IMR-90 (cell line): Measurements from ENCODE around the gene RHOH.

Source experiments
- CEBPB ChIP-seq: IDR thresholded peaks from 2 replicates; pipeline ENCODE4 v1.6.1; 2012; ENCODE audit warnings: low read depth, low read length, improper control_type of control experiment
- FOS ChIP-seq: fragments of 150-350 bp; IDR thresholded peaks from 2 replicates; pipeline ENCODE4 v1.6.1; 2016; ENCODE audit warnings: low read depth, low read length
- POLR2A ChIP-seq: IDR thresholded peaks from 2 replicates; pipeline ENCODE4 v1.6.1; 2012; ENCODE audit warnings: mild to moderate bottlenecking, low read depth, low read length
- RCOR1 ChIP-seq: IDR thresholded peaks from 2 replicates; pipeline ENCODE4 v1.6.1; 2012; ENCODE audit warnings: mild to moderate bottlenecking, low read length, improper control_type of control experiment; ENCODE audit not compliant: insufficient replicate concordance
- TF ChIP-seq, protein P1 (sequence below): conservative IDR thresholded peaks from 2 replicates; pipeline ENCODE4 v1.5.1; 2012; ENCODE audit warnings: mild to moderate bottlenecking, low read depth, low read length, improper control_type of control experiment

DNA sequence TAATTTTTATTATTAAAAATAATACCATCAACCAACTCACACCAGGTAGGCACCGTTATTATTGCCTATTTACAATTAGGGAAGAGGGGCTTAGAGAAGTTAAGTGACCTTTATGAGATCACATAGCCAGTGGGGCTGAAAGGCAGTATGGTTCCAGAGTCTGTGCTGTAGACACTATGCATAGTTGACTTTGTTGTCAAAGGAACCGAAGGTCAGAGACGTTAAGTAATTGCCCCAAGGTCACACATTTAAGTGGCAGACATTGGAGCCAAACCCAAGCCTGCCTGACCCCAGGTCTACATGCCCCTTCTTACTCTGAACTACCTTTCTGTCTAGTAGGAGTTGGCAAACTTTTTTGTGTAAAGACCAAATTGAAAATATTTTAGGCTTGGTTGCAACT is 36.4 kb downstream of the RHOH start:
- TF ChIP-seq POLR2A (no peak), CEBPB (no peak), FOS (no peak), RCOR1 (no peak)
- TF ChIP-seq, protein P1, sequence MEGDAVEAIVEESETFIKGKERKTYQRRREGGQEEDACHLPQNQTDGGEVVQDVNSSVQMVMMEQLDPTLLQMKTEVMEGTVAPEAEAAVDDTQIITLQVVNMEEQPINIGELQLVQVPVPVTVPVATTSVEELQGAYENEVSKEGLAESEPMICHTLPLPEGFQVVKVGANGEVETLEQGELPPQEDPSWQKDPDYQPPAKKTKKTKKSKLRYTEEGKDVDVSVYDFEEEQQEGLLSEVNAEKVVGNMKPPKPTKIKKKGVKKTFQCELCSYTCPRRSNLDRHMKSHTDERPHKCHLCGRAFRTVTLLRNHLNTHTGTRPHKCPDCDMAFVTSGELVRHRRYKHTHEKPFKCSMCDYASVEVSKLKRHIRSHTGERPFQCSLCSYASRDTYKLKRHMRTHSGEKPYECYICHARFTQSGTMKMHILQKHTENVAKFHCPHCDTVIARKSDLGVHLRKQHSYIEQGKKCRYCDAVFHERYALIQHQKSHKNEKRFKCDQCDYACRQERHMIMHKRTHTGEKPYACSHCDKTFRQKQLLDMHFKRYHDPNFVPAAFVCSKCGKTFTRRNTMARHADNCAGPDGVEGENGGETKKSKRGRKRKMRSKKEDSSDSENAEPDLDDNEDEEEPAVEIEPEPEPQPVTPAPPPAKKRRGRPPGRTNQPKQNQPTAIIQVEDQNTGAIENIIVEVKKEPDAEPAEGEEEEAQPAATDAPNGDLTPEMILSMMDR: no peak
